ENCODE results near the gene BATF. TPM values are rescaled to one million over a fixed set of nuclear protein-coding genes. Genes with fewer than 3 reads are reported as not detected.

The BATF gene
- total RNA-seq, 1 donor from 2014 or later = 3.6 TPM

- DNase-seq (ENCODE audit: low read depth in 2 of 2) = no peak
Observed at GRCh38 chr14:75531660-75532317, 9.5 kb downstream of the BATF start.

- no peak for DNase-seq (ENCODE audit: low read depth in 2 of 2)
Observed at GRCh38 chr14:75533791-75534555, 11.7 kb downstream of the BATF start.

- no peak for DNase-seq (ENCODE audit: low read depth in 2 of 2)
Observed at GRCh38 chr14:75535164-75535898, 13.1 kb downstream of the BATF start.

GRCh38 chr14:75537071-75537470 is 14.8 kb downstream of the BATF start:
- DNase-seq (ENCODE audit: low read depth in 2 of 2) = no peak

- DNase-seq (ENCODE audit: low read depth in 2 of 2) = no peak
Observed at GRCh38 chr14:75539162-75539560, 16.9 kb downstream of the BATF start.

- no peak for DNase-seq (ENCODE audit: low read depth in 2 of 2)
Observed at GRCh38 chr14:75539561-75540478, 17.6 kb downstream of the BATF start.

GRCh38 chr14:75540479-75540851 is 18.2 kb downstream of the BATF start:
- DNase-seq (ENCODE audit: low read depth in 2 of 2) = no peak

- DNase-seq (ENCODE audit: low read depth in 2 of 2) = peak in 1 of 2 donors; percentile 51
Observed at GRCh38 chr14:75542588-75543091, 20.4 kb downstream of the BATF start.

- DNase-seq (ENCODE audit: low read depth in 2 of 2) = no peak
Observed at GRCh38 chr14:75543253-75543652, 21.0 kb downstream of the BATF start.

GRCh38 chr14:75543786-75544185 is 21.5 kb downstream of the BATF start:
- no peak for DNase-seq (ENCODE audit: low read depth in 2 of 2)

GRCh38 chr14:75545907-75546306 is 23.6 kb downstream of the BATF start:
- DNase-seq (ENCODE audit: low read depth in 2 of 2) = no peak

GRCh38 chr14:75547552-75548250 is 25.4 kb downstream of the BATF start:
- DNase-seq (ENCODE audit: low read depth in 2 of 2) = no peak

- no peak for DNase-seq (ENCODE audit: low read depth in 2 of 2)
Observed at GRCh38 chr14:75548544-75548943, 26.3 kb downstream of the BATF start.

GRCh38 chr14:75549169-75549568 is 26.9 kb downstream of the BATF start:
- DNase-seq (ENCODE audit: low read depth in 2 of 2) = no peak

- no peak for DNase-seq (ENCODE audit: low read depth in 2 of 2)
Observed at GRCh38 chr14:75551021-75551420, 28.8 kb downstream of the BATF start.

GRCh38 chr14:75553157-75553556 is 30.9 kb downstream of the BATF start:
- no peak for DNase-seq (ENCODE audit: low read depth in 2 of 2)

- no peak for DNase-seq (ENCODE audit: low read depth in 2 of 2)
Observed at GRCh38 chr14:75553761-75554364, 31.6 kb downstream of the BATF start.

- no peak for DNase-seq (ENCODE audit: low read depth in 2 of 2)
Observed at GRCh38 chr14:75554482-75554881, 32.2 kb downstream of the BATF start.

GRCh38 chr14:75558440-75558839 is 36.2 kb downstream of the BATF start:
- no peak for DNase-seq (ENCODE audit: low read depth in 2 of 2)

GRCh38 chr14:75559045-75559444 is 36.8 kb downstream of the BATF start:
- no peak for DNase-seq (ENCODE audit: low read depth in 2 of 2)

Measured in lung microvascular endothelial cell (primary cell).